Large intestine (tissue), 3 donors: ENCODE results near the gene E2F7. TPM values are rescaled to one million over a fixed set of nuclear protein-coding genes. Genes with fewer than 3 reads are reported as not detected.
"Not testable (repeated sequence)": the region's sequence is repeated elsewhere in the genome, so short reads cannot be mapped to it uniquely, and the experiment has no call there.

Experiments used
- DNase-seq, 2 donors: peaks; one replicate each; pipeline versions ENCODE4 v3.0.0 to v3.0.0-alpha.2; 2013
- H3K27ac ChIP-seq: one replicate; pipeline ENCODE4 v1.5.1; 2013; ENCODE audit warnings: low read length
- H3K27me3 ChIP-seq: 2 replicates; pipeline ENCODE4 v1.6.1; 2013; ENCODE audit warnings: low read length; ENCODE audit not compliant: control insufficient read depth, insufficient read depth
- H3K36me3 ChIP-seq: 2 replicates; pipeline ENCODE4 v1.6.1; 2013; ENCODE audit warnings: low read length; ENCODE audit not compliant: control insufficient read depth, insufficient read depth
- H3K4me1 ChIP-seq: one replicate; pipeline ENCODE4 v1.6.1; 2013; ENCODE audit warnings: low read length; ENCODE audit not compliant: control insufficient read depth, insufficient read depth
- H3K4me3 ChIP-seq: one replicate; pipeline ENCODE4 v1.5.1; 2013; ENCODE audit warnings: low read length
- H3K9me3 ChIP-seq: one replicate; pipeline ENCODE4 v1.6.1; 2013; ENCODE audit warnings: mild to moderate bottlenecking, low read depth, low read length, moderate library complexity; ENCODE audit not compliant: control insufficient read depth
- WGBS: methylation state at CpG from one replicate; pipeline ENCODE4 v1.1.5; 2013; ENCODE audit warnings: low lambda C conversion rate; ENCODE audit not compliant: insufficient coverage; 5-methylcytosine and 5-hydroxymethylcytosine counted together
- polyA plus RNA-seq: library from polyadenylated mRNA; unstranded; fragments of 120-200 nt; gene quantifications from one replicate; pipeline ENCODE4 v1.2.1, GENCODE V29; 2013

The E2F7 gene
- polyA plus RNA-seq, 1 donor = 3.7 TPM

- H3K9me3 ChIP-seq, H3K27ac ChIP-seq, H3K36me3 ChIP-seq, H3K4me3 ChIP-seq, H3K4me1 ChIP-seq, DNase-seq, H3K27me3 ChIP-seq: not testable (repeated sequence)
- WGBS = 50% methylated on average over 1 of the region's 3 CpGs
These were observed 26.9 kb upstream of the E2F7 start for GRCh38 chr12:77092227-77092626.

- H3K36me3 ChIP-seq = no peaks in the 10 kb centered on the region
- no peak for DNase-seq
- no peak overlapping the region for H3K27ac ChIP-seq
- H3K4me3 ChIP-seq = no peak overlapping the region
- no peaks in the 10 kb centered on the region for H3K4me1 ChIP-seq
- whole genome bisulfite sequencing = no CpG with 5 or more reads among the region's 1 CpG
- H3K27me3 ChIP-seq = peaks cover 5% of the 10 kb centered on the region
- H3K9me3 ChIP-seq = no peaks in the 10 kb centered on the region
These were observed 24.4 kb upstream of the E2F7 start for GRCh38 chr12:77089686-77090220.

GRCh38 chr12:77087427-77087826, 22.1 kb upstream of the E2F7 start:
- Histone ChIP-seq H3K4me3 (no peak overlapping the region), H3K27ac (no peak overlapping the region), H3K4me1 (no peaks in the 10 kb centered on the region), H3K27me3 (peaks cover 5% of the 10 kb centered on the region), H3K36me3 (no peaks in the 10 kb centered on the region), H3K9me3 (no peaks in the 10 kb centered on the region)
- WGBS = no CpG with 5 or more reads among the region's 4 CpGs
- DNase-seq = no peak

GRCh38 chr12:77082021-77082420, 16.7 kb upstream of the E2F7 start:
- WGBS = 50% methylated on average over 1 of the region's 1 CpG

GRCh38 chr12:77079631-77080030, 14.3 kb upstream of the E2F7 start:
- Histone ChIP-seq H3K4me1 (no peaks in the 10 kb centered on the region), H3K27ac (no peak overlapping the region), H3K36me3 (no peaks in the 10 kb centered on the region), H3K27me3 (no peaks in the 10 kb centered on the region), H3K4me3 (no peak overlapping the region), H3K9me3 (no peaks in the 10 kb centered on the region)
- DNase-seq = peak in 1 of 2 donors; percentile 12
- WGBS = 50% methylated on average over 2 of the region's 3 CpGs

More at GRCh38 chr12:77082021-77082420, 16.7 kb upstream of the E2F7 start:
- Histone ChIP-seq H3K27me3 (no peaks in the 10 kb centered on the region), H3K9me3 (no peaks in the 10 kb centered on the region), H3K27ac (no peak overlapping the region), H3K4me1 (no peaks in the 10 kb centered on the region), H3K36me3 (no peaks in the 10 kb centered on the region), H3K4me3 (no peak overlapping the region)
- DNase-seq = no peak

GRCh38 chr12:77078231-77078630, 12.9 kb upstream of the E2F7 start:
- DNase-seq = no peak
- H3K27me3 ChIP-seq = no peaks in the 10 kb centered on the region
- no peaks in the 10 kb centered on the region for H3K36me3 ChIP-seq
- H3K9me3 ChIP-seq = no peaks in the 10 kb centered on the region
- H3K4me1 ChIP-seq = no peaks in the 10 kb centered on the region
- H3K27ac ChIP-seq = no peak overlapping the region
- no peak overlapping the region for H3K4me3 ChIP-seq

GRCh38 chr12:77076886-77077285, 11.5 kb upstream of the E2F7 start:
- Histone ChIP-seq H3K4me3 (no peak overlapping the region), H3K27ac (no peak overlapping the region), H3K9me3 (no peaks in the 10 kb centered on the region), H3K4me1 (no peaks in the 10 kb centered on the region), H3K27me3 (no peaks in the 10 kb centered on the region), H3K36me3 (no peaks in the 10 kb centered on the region)
- DNase-seq = no peak
- no CpG with 5 or more reads among the region's 1 CpG for WGBS

- H3K4me3 ChIP-seq, H3K27ac ChIP-seq, H3K4me1 ChIP-seq, H3K36me3 ChIP-seq, H3K27me3 ChIP-seq, H3K9me3 ChIP-seq, DNase-seq: not testable (repeated sequence)
- WGBS = 100% methylated on average over 1 of the region's 5 CpGs
These were observed 8.5 kb upstream of the E2F7 start for GRCh38 chr12:77073894-77074293.

GRCh38 chr12:77072833-77073495, 7.6 kb upstream of the E2F7 start:
- Histone ChIP-seq H3K9me3 (no peaks in the 10 kb centered on the region), H3K27ac (no peak overlapping the region), H3K27me3 (no peaks in the 10 kb centered on the region), H3K4me3 (no peak overlapping the region), H3K4me1 (no peaks in the 10 kb centered on the region), H3K36me3 (no peaks in the 10 kb centered on the region)
- WGBS = 95% methylated on average over 3 of the region's 3 CpGs
- no peak for DNase-seq

GRCh38 chr12:77070800-77071449, 5.6 kb upstream of the E2F7 start:
- no peaks in the 10 kb centered on the region for H3K4me1 ChIP-seq
- no peak overlapping the region for H3K4me3 ChIP-seq
- H3K27me3 ChIP-seq = peaks cover under 1% of the 10 kb centered on the region
- H3K36me3 ChIP-seq = no peaks in the 10 kb centered on the region
- WGBS = no CpG with 5 or more reads among the region's 5 CpGs
- DNase-seq = no peak
- no peaks in the 10 kb centered on the region for H3K9me3 ChIP-seq
- no peak overlapping the region for H3K27ac ChIP-seq

GRCh38 chr12:77070382-77070781, 5.0 kb upstream of the E2F7 start:
- 71% methylated on average over 1 of the region's 3 CpGs for WGBS
- no peaks in the 10 kb centered on the region for H3K4me1 ChIP-seq

More at GRCh38 chr12:77070382-77070781, 5.0 kb upstream of the E2F7 start:
- Histone ChIP-seq H3K27me3 (peaks cover 3% of the 10 kb centered on the region), H3K4me3 (no peak overlapping the region), H3K27ac (no peak overlapping the region), H3K9me3 (no peaks in the 10 kb centered on the region), H3K36me3 (no peaks in the 10 kb centered on the region)
- no peak for DNase-seq
